Adrenal gland (tissue), 5 donors: Measurements from ENCODE around the gene PCNT.

Experiments used
- CTCF ChIP-seq, 6 experiments: fragments of 450-650 bp in 4 of 6; fragments of 200-600 bp in 2 of 6; sonication (generic) in 1 of 6; IDR thresholded peaks; 1 replicate in 5 of 6; 2 replicates in 1 of 6; pipeline versions ENCODE4 v1.5.1 to v1.8.0; 2016 to 2021; ENCODE audit warnings: antibody characterized with exemption in 6 of 6, mild to moderate bottlenecking in 2 of 6, moderate library complexity in 1 of 6
- POLR2A ChIP-seq, 2 donors: fragments of 450-650 bp; IDR thresholded peaks; one replicate each; pipeline ENCODE4 v1.6.1; 2017; ENCODE audit warnings: antibody characterized with exemption in 2 of 2, mild to moderate bottlenecking in 2 of 2, moderate library complexity in 1 of 2
- donor health status: DM: no; HTN: no; CAD: no.

GRCh38 chr21:46352164-46352515 lies 28.2 kb downstream of the PCNT start:
- TF ChIP-seq CTCF (IDR thresholded peaks at IDR 0.05) (no peak), POLR2A (IDR thresholded peaks at IDR 0.05) (no peak)
